SK-N-SH (cell line): Measurements from ENCODE around the gene PPP3CB. TPM values are rescaled to one million over a fixed set of nuclear protein-coding genes. Genes with fewer than 3 reads are reported as not detected.

Experiments used
- CTCF ChIA-PET: fragments of 300-600, 350-600 bp; formaldehyde crosslinking; extraction: SDS; loops from one replicate; lab custom pipeline; 2021; lab: Yijun Ruan, JAX
- POLR2A ChIA-PET: fragments of 350-600 bp; sonication (Branson Sonifier 250); formaldehyde crosslinking; extraction: SDS; loops from one replicate; lab custom pipeline; 2020; ENCODE audit warnings: antibody characterized with exemption, inconsistent platforms; lab: Yijun Ruan, JAX
- DNase-seq: peaks from one replicate; pipeline ENCODE4 v3.0.0; 2012
- H2AFZ ChIP-seq: fragments of 200-600 bp; sonication (generic); 2 replicates; pipeline ENCODE4 v1.8.1; 2016; ENCODE audit warnings: antibody characterized with exemption, mild to moderate bottlenecking, low read depth
- H3F3A ChIP-seq: fragments of 200-600 bp; sonication (generic); replicated peaks from 2 replicates; pipeline ENCODE3; 2016; ENCODE audit warnings: antibody characterized with exemption, mild to moderate bottlenecking; ENCODE audit not compliant: insufficient read depth
- H3K27ac ChIP-seq, 2 experiments: fragments of 200-500 bp in 1 of 2; fragments of 200-600 bp in 1 of 2; sonication (Bioruptor generic) in 1 of 2; sonication (generic), shearing (Covaris generic) in 1 of 2; 2 replicates each; pipeline versions ENCODE4 v1.5.1 to v1.6.1; 2014 to 2016; ENCODE audit warnings: low read depth in 2 of 2, inconsistent platforms in 1 of 2, low read length in 1 of 2, mild to moderate bottlenecking in 1 of 2, mixed read lengths in 1 of 2
- H3K27me3 ChIP-seq: fragments of 200-600 bp; sonication (generic), shearing (Covaris generic); 2 replicates; pipeline ENCODE4 v1.6.1; 2016; ENCODE audit warnings: mixed run types; ENCODE audit not compliant: insufficient read depth
- H3K36me3 ChIP-seq, 2 experiments: fragments of 200-500 bp in 1 of 2; fragments of 200-600 bp in 1 of 2; sonication (Bioruptor generic) in 1 of 2; sonication (generic) in 1 of 2; replicated peaks in 1 of 2; 2 replicates each; pipeline versions ENCODE3 to v1.5.1; 2014 to 2016; ENCODE audit warnings: low read length in 1 of 2, mild to moderate bottlenecking in 1 of 2; ENCODE audit not compliant: insufficient read depth in 2 of 2, control insufficient read depth in 1 of 2
- H3K4me1 ChIP-seq, 2 experiments: fragments of 200-500 bp in 1 of 2; fragments of 200-600 bp in 1 of 2; sonication (Bioruptor generic) in 1 of 2; sonication (generic), shearing (Covaris generic) in 1 of 2; 2 replicates each; pipeline versions ENCODE4 v1.5.1 to v1.6.1; 2014 to 2016; ENCODE audit warnings: low read depth in 1 of 2, low read length in 1 of 2, mixed run types in 1 of 2; ENCODE audit not compliant: insufficient read depth in 2 of 2, control insufficient read depth in 1 of 2
- H3K4me2 ChIP-seq: fragments of 200-600 bp; sonication (generic), shearing (Covaris generic); 2 replicates; pipeline ENCODE4 v1.6.1; 2017; ENCODE audit warnings: mixed run types
- H3K4me3 ChIP-seq, 2 experiments: fragments of 200-500 bp in 1 of 2; fragments of 200-600 bp in 1 of 2; sonication (Bioruptor generic) in 1 of 2; sonication (generic), shearing (Covaris generic) in 1 of 2; 2 replicates each; pipeline versions ENCODE4 v1.5.1 to v1.8.1; 2014 to 2016; ENCODE audit warnings: low read depth in 2 of 2, inconsistent platforms in 1 of 2, low read length in 1 of 2, mild to moderate bottlenecking in 1 of 2, mixed read lengths in 1 of 2, moderate library complexity in 1 of 2
- H3K79me2 ChIP-seq: fragments of 200-600 bp; sonication (generic); 2 replicates; pipeline ENCODE4 v1.8.1; 2017; ENCODE audit warnings: mild to moderate bottlenecking; ENCODE audit not compliant: insufficient read depth
- H3K9ac ChIP-seq: fragments of 200-600 bp; sonication (generic); 2 replicates; pipeline ENCODE4 v1.6.1; 2017; ENCODE audit warnings: mixed run types
- H3K9me2 ChIP-seq: fragments of 200-600 bp; sonication (generic); 2 replicates; pipeline ENCODE4 v1.6.1; 2017; ENCODE audit warnings: mixed run types
- H3K9me3 ChIP-seq: fragments of 200-600 bp; sonication (generic); 2 replicates; pipeline ENCODE4 v1.6.1; 2017; ENCODE audit warnings: mixed run types, mild to moderate bottlenecking, moderate library complexity
- H4K20me1 ChIP-seq: fragments of 200-600 bp; sonication (generic); 2 replicates; pipeline ENCODE4 v1.6.1; 2017; ENCODE audit warnings: mild to moderate bottlenecking, mixed run types; ENCODE audit not compliant: insufficient read depth
- CHD2 ChIP-seq: fragments of 150-350 bp; IDR thresholded peaks from 2 replicates; pipeline ENCODE4 v1.6.1; 2018; ENCODE audit warnings: low read length; ENCODE audit not compliant: partially characterized antibody
- FOSL2 ChIP-seq: IDR thresholded peaks from 2 replicates; pipeline ENCODE4 v1.4.0; 2012; ENCODE audit warnings: low read depth, mild to moderate bottlenecking, moderate library complexity, borderline replicate concordance
- GABPA ChIP-seq: IDR thresholded peaks from 2 replicates; pipeline ENCODE4 v1.4.0; 2012; ENCODE audit warnings: low read depth, mild to moderate bottlenecking
- JUND ChIP-seq: IDR thresholded peaks from 2 replicates; pipeline ENCODE4 v1.4.0; 2012
- MAX ChIP-seq: IDR thresholded peaks from 2 replicates; pipeline ENCODE4 v1.4.0; 2012; ENCODE audit warnings: low read depth
- NRF1 ChIP-seq: IDR thresholded peaks from 2 replicates; pipeline ENCODE4 v1.6.1; 2012; ENCODE audit warnings: low read depth, mild to moderate bottlenecking, low read length
- REST ChIP-seq: IDR thresholded peaks from 2 replicates; pipeline ENCODE4 v1.6.1; 2012; ENCODE audit warnings: mild to moderate bottlenecking, low read depth, low read length, moderate library complexity
- SIN3A ChIP-seq: IDR thresholded peaks from 2 replicates; pipeline ENCODE4 v1.6.1; 2012; ENCODE audit warnings: low read depth, mild to moderate bottlenecking, low read length, moderate library complexity, borderline replicate concordance
- SMC3 ChIP-seq: IDR thresholded peaks from 2 replicates; pipeline ENCODE4 v1.6.1; 2012; ENCODE audit warnings: low read depth, low read length, improper control_type of control experiment
- TEAD4 ChIP-seq: IDR thresholded peaks from 2 replicates; pipeline ENCODE4 v1.4.0; 2012; ENCODE audit warnings: mild to moderate bottlenecking, borderline replicate concordance; ENCODE audit not compliant: insufficient read depth
- YY1 ChIP-seq: IDR thresholded peaks from 2 replicates; pipeline ENCODE4 v1.4.0; 2012; ENCODE audit warnings: low read depth, mild to moderate bottlenecking
- ZBTB33 ChIP-seq: IDR thresholded peaks from 2 replicates; pipeline ENCODE4 v1.4.0; 2012; ENCODE audit warnings: low read depth, borderline replicate concordance
- WGBS: methylation state at CpG from one replicate; pipeline ENCODE4 v1.1.6; 2017; ENCODE audit warnings: low lambda C conversion rate; 5-methylcytosine and 5-hydroxymethylcytosine counted together
- polyA plus RNA-seq, 3 experiments: library from polyadenylated mRNA; depleted of rRNA; stranded (reverse); fragments of >200 nt; gene quantifications; 2 replicates each; pipeline ENCODE4 v1.2.3, GENCODE V29; 2012

Gene PPP3CB
- polyA plus RNA-seq, 1 of the 3 experiments (the other 2 are of a cell fraction): 14.5 TPM

GRCh38 chr10:73460897-73461296 lies 34.9 kb downstream of the PPP3CB start (continued):
- TF ChIP-seq MAX: no peak
- TF ChIP-seq SMC3: no peak
- TF ChIP-seq TEAD4: no peak
- no peak for TF ChIP-seq NRF1
- no peak for TF ChIP-seq YY1
- no peak for TF ChIP-seq REST
- no peak for TF ChIP-seq GABPA

- Histone ChIP-seq H3K9me2 (no peaks in the 10 kb centered on the region), H3F3A (no peaks in the 10 kb centered on the region), H3K4me2 (no peak overlapping the region), H3K27ac (no peak overlapping the region), H3K36me3 (peaks cover 2 to 32% of the 10 kb centered on the region in 2 experiments)
- no peak for TF ChIP-seq JUND
- no peak for TF ChIP-seq FOSL2
- no peak for TF ChIP-seq SIN3A
- TF ChIP-seq ZBTB33: no peak
- no peak for TF ChIP-seq YY1
- no peak for TF ChIP-seq CHD2
- no peak for TF ChIP-seq SMC3
- TF ChIP-seq, all 33 proteins: peak for 0
- POLR2A ChIA-PET: no interaction called here
- Histone ChIP-seq H3K4me1 (no peaks in the 10 kb centered on the region), H3K27me3 (no peaks in the 10 kb centered on the region), H3K9me3 (no peaks in the 10 kb centered on the region), H2AFZ (no peak overlapping the region), H3K9ac (no peak overlapping the region), H3K79me2 (no peaks in the 10 kb centered on the region), H3K4me3 (no peak overlapping the region), H4K20me1 (no peaks in the 10 kb centered on the region)
- DNase-seq: no peak
- WGBS: 94% methylated on average over 6 of the region's 6 CpGs
- CTCF ChIA-PET: no interaction called here
Measured at GRCh38 chr10:73459683-73460314, 36.0 kb downstream of the PPP3CB start.
